MCF 10A (cell line): ENCODE measurements around the gene C4A. TPM values are rescaled to one million over a fixed set of nuclear protein-coding genes. Genes with fewer than 3 reads are reported as not detected.
"Not testable (repeated sequence)": the region's sequence is repeated elsewhere in the genome, so short reads cannot be mapped to it uniquely, and the experiment has no call there.

Experiments
- BruUV-seq: library from RNA; stranded (reverse); fragments of 400-500 nt; replicated peaks from 2 replicates; lab custom pipeline; 2021; lab: Mats Ljungman, UMichigan
- CTCF ChIA-PET: fragments of 300-600 bp; sonication (Branson Sonifier 250); formaldehyde crosslinking; extraction: SDS; loops from one replicate; lab custom pipeline; 2021; ENCODE audit warnings: antibody characterized with exemption, inconsistent platforms; lab: Yijun Ruan, JAX
- POLR2A ChIA-PET: fragments of 300-600, 350-650 bp; sonication (Branson Sonifier 250); formaldehyde crosslinking; extraction: SDS; loops from one replicate; lab custom pipeline; 2020; ENCODE audit warnings: antibody characterized with exemption, inconsistent platforms; lab: Yijun Ruan, JAX
- DNase-seq: peaks from one replicate; pipeline ENCODE4 v3.0.0-alpha.2; 2018; ENCODE audit not compliant: unreplicated experiment
- H3K27ac Mint-ChIP-seq: one replicate; pipeline ENCODE4 v1.8.0; 2022; ENCODE audit warnings: mild to moderate bottlenecking, low read depth, mixed read lengths; ENCODE audit not compliant: unreplicated experiment
- H3K27me3 Mint-ChIP-seq: one replicate; pipeline ENCODE4 v1.8.0; 2022; ENCODE audit warnings: mixed read lengths; ENCODE audit not compliant: insufficient read depth, unreplicated experiment
- H3K36me3 Mint-ChIP-seq: one replicate; pipeline ENCODE4 v1.8.0; 2022; ENCODE audit warnings: mild to moderate bottlenecking, moderate library complexity, mixed read lengths; ENCODE audit not compliant: insufficient read depth, unreplicated experiment
- H3K4me1 Mint-ChIP-seq: one replicate; pipeline ENCODE4 v1.8.0; 2022; ENCODE audit warnings: mixed read lengths; ENCODE audit not compliant: insufficient read depth, unreplicated experiment
- H3K4me3 Mint-ChIP-seq: one replicate; pipeline ENCODE4 v1.8.0; 2022; ENCODE audit warnings: mild to moderate bottlenecking, moderate library complexity, mixed read lengths; ENCODE audit not compliant: unreplicated experiment
- H3K9me3 Mint-ChIP-seq: one replicate; pipeline ENCODE4 v1.8.0; 2022; ENCODE audit warnings: mixed read lengths; ENCODE audit not compliant: unreplicated experiment
- intact Hi-C: fragments of 100-400 bp; cut with micrococcal nuclease; formaldehyde crosslinking; loops from 2 replicates; pipeline ENCODE4 v1.14.1; 2022
- total RNA-seq: library from RNA; stranded (reverse); gene quantifications from 2 replicates; pipeline ENCODE4 v1.2.3, GENCODE V29; 2022

C4A gene
- total RNA-seq, 1 experiment from 2014 or later = 7.7 TPM

- intact Hi-C loops = not testable (repeated sequence)
These were observed 56.0 kb downstream of the C4A start, which contains the start of gene CYP21A2 for GRCh38 chr6:32037598-32038524. Gene CYP21A2 (plus strand): TSS chr6:32038415. CDS start chr6:32038423, 8 bp downstream.

GRCh38 chr6:32038878-32039277 lies 57.0 kb downstream of the C4A start:
- DNase-seq, BruUV-seq, H3K4me1 Mint-ChIP-seq, H3K27ac Mint-ChIP-seq, H3K9me3 Mint-ChIP-seq, H3K4me3 Mint-ChIP-seq, intact Hi-C loops, H3K27me3 Mint-ChIP-seq, H3K36me3 Mint-ChIP-seq, CTCF ChIA-PET: not testable (repeated sequence)
- POLR2A ChIA-PET = interaction anchor here (0.6 kb wide), 1 partner anchor 94 kb away, joined by 3 read pairs; no protein-coding TSS in a partner anchor

More at GRCh38 chr6:32037598-32038524, 56.0 kb downstream of the C4A start, which contains the start of gene CYP21A2:
- ChIA-PET POLR2A (interaction anchor here (0.6 kb wide), 1 partner anchor 8 kb away, joined by 3 read pairs; no protein-coding TSS in a partner anchor), CTCF (interaction anchor here (0.6 kb wide), 1 partner anchor 316 kb away, joined by 3 read pairs; no protein-coding TSS in a partner anchor)
- not testable (repeated sequence) for H3K4me3 Mint-ChIP-seq, H3K27ac Mint-ChIP-seq, H3K4me1 Mint-ChIP-seq, BruUV-seq, H3K36me3 Mint-ChIP-seq, H3K9me3 Mint-ChIP-seq, DNase-seq, H3K27me3 Mint-ChIP-seq

GRCh38 chr6:32039321-32040274 lies 57.7 kb downstream of the C4A start:
- H3K9me3 Mint-ChIP-seq, intact Hi-C loops, H3K36me3 Mint-ChIP-seq, DNase-seq, H3K27me3 Mint-ChIP-seq, H3K4me1 Mint-ChIP-seq, H3K27ac Mint-ChIP-seq, H3K4me3 Mint-ChIP-seq, BruUV-seq, CTCF ChIA-PET: not testable (repeated sequence)
- POLR2A ChIA-PET = interaction anchor here (0.6 kb wide), 1 partner anchor 94 kb away, joined by 3 read pairs; no protein-coding TSS in a partner anchor

- H3K4me1 Mint-ChIP-seq, intact Hi-C loops, H3K36me3 Mint-ChIP-seq, H3K9me3 Mint-ChIP-seq, H3K4me3 Mint-ChIP-seq, CTCF ChIA-PET, DNase-seq, POLR2A ChIA-PET, H3K27me3 Mint-ChIP-seq, H3K27ac Mint-ChIP-seq, BruUV-seq: not testable (repeated sequence)
These were observed 58.6 kb downstream of the C4A start for GRCh38 chr6:32040299-32041049.

GRCh38 chr6:32041050-32041321 lies 59.1 kb downstream of the C4A start:
- H3K9me3 Mint-ChIP-seq, BruUV-seq, H3K4me1 Mint-ChIP-seq, H3K27ac Mint-ChIP-seq, H3K27me3 Mint-ChIP-seq, intact Hi-C loops, DNase-seq, POLR2A ChIA-PET, H3K4me3 Mint-ChIP-seq, CTCF ChIA-PET, H3K36me3 Mint-ChIP-seq: not testable (repeated sequence)

GRCh38 chr6:32041385-32041784 lies 59.5 kb downstream of the C4A start:
- POLR2A ChIA-PET, H3K4me1 Mint-ChIP-seq: not testable (repeated sequence)

GRCh38 chr6:32042276-32042675 lies 60.4 kb downstream of the C4A start:
- intact Hi-C loops = not testable (repeated sequence)

More at GRCh38 chr6:32041385-32041784, 59.5 kb downstream of the C4A start:
- H3K27ac Mint-ChIP-seq, H3K4me3 Mint-ChIP-seq, H3K36me3 Mint-ChIP-seq, H3K9me3 Mint-ChIP-seq, intact Hi-C loops, H3K27me3 Mint-ChIP-seq, BruUV-seq, DNase-seq, CTCF ChIA-PET: not testable (repeated sequence)

GRCh38 chr6:32043589-32044380 lies 61.9 kb downstream of the C4A start:
- H3K27me3 Mint-ChIP-seq, H3K4me1 Mint-ChIP-seq, POLR2A ChIA-PET, DNase-seq, H3K27ac Mint-ChIP-seq, CTCF ChIA-PET, H3K36me3 Mint-ChIP-seq, H3K4me3 Mint-ChIP-seq, intact Hi-C loops, H3K9me3 Mint-ChIP-seq, BruUV-seq: not testable (repeated sequence)

More at GRCh38 chr6:32042276-32042675, 60.4 kb downstream of the C4A start:
- POLR2A ChIA-PET, H3K36me3 Mint-ChIP-seq, H3K27ac Mint-ChIP-seq, CTCF ChIA-PET, H3K27me3 Mint-ChIP-seq, H3K4me3 Mint-ChIP-seq, H3K4me1 Mint-ChIP-seq, DNase-seq, H3K9me3 Mint-ChIP-seq, BruUV-seq: not testable (repeated sequence)
